Neural cell (in vitro differentiated cells): ENCODE results near the gene AGRN. TPM values are rescaled to one million over a fixed set of nuclear protein-coding genes. Genes with fewer than 3 reads are reported as not detected.
A peak's percentile ranks its signal among the peaks of the same experiment; 100 is the strongest.

Source experiments
- H2AFZ ChIP-seq: fragments of 200-600, 300-800 bp; sonication (generic), shearing (Covaris generic); 2 replicates; pipeline ENCODE4 v1.6.0; 2014; ENCODE audit warnings: low read depth, mild to moderate bottlenecking, antibody characterized with exemption, low read length, moderate library complexity
- H3F3A ChIP-seq: fragments of 200-600 bp; shearing (Covaris generic); 2 replicates; pipeline ENCODE4 v1.6.1; 2016; ENCODE audit warnings: mild to moderate bottlenecking, moderate library complexity, mixed read lengths, antibody characterized with exemption, low read length; ENCODE audit not compliant: insufficient read depth, poor library complexity, severe bottlenecking
- H3K27ac ChIP-seq: fragments of 200-600, 300-800 bp; sonication (generic), shearing (Covaris generic); 2 replicates; pipeline ENCODE4 v1.5.1; 2014; ENCODE audit warnings: mild to moderate bottlenecking, low read length, moderate library complexity
- H3K27me3 ChIP-seq: fragments of 300-800, 200-600 bp; sonication (generic), shearing (Covaris generic); 2 replicates; pipeline ENCODE4 v1.6.0; 2014; ENCODE audit warnings: mild to moderate bottlenecking, low read depth, low read length, moderate library complexity; ENCODE audit not compliant: insufficient read depth
- H3K36me3 ChIP-seq: fragments of 300-800, 200-600 bp; sonication (generic), shearing (Covaris generic); 2 replicates; pipeline ENCODE4 v1.5.1; 2014; ENCODE audit warnings: mild to moderate bottlenecking, antibody characterized with exemption, low read length, moderate library complexity; ENCODE audit not compliant: insufficient read depth
- H3K4me2 ChIP-seq: fragments of 300-800, 200-600 bp; sonication (generic), shearing (Covaris generic); 2 replicates; pipeline ENCODE4 v1.6.0; 2014; ENCODE audit warnings: mild to moderate bottlenecking, low read length
- H3K4me3 ChIP-seq: fragments of 300-800, 200-600 bp; sonication (generic), shearing (Covaris generic); 2 replicates; pipeline ENCODE4 v1.5.1; 2014; ENCODE audit warnings: mild to moderate bottlenecking, low read length, moderate library complexity
- H3K79me2 ChIP-seq: fragments of 200-600 bp; shearing (Covaris generic); replicated peaks from 2 replicates; pipeline ENCODE4 v1.6.0; 2014; ENCODE audit warnings: mild to moderate bottlenecking, low read length, moderate library complexity; ENCODE audit not compliant: insufficient read depth
- H3K9ac ChIP-seq: fragments of 300-800, 200-600 bp; sonication (generic), shearing (Covaris generic); 2 replicates; pipeline ENCODE4 v1.6.1; 2016; ENCODE audit warnings: mild to moderate bottlenecking, low read length, mixed read lengths
- H3K9me2 ChIP-seq: fragments of 200-600 bp; shearing (Covaris generic); 2 replicates; pipeline ENCODE4 v1.6.1; 2016; ENCODE audit warnings: mild to moderate bottlenecking, low read length, mixed read lengths; ENCODE audit not compliant: insufficient read depth
- H3K9me3 ChIP-seq: fragments of 200-600, 300-800 bp; sonication (generic), shearing (Covaris generic); 2 replicates; pipeline ENCODE4 v1.6.1; 2016; ENCODE audit warnings: mild to moderate bottlenecking, mixed run types, low read length, moderate library complexity, mixed read lengths
- H4K20me1 ChIP-seq: fragments of 200-600 bp; shearing (Covaris generic); 2 replicates; pipeline ENCODE4 v1.6.1; 2016; ENCODE audit warnings: mild to moderate bottlenecking, mixed run types; ENCODE audit not compliant: insufficient read depth
- CTCF ChIP-seq: fragments of 450-650 bp; IDR thresholded peaks from 2 replicates; pipeline ENCODE4 v1.5.1; 2014; ENCODE audit warnings: antibody characterized with exemption, mild to moderate bottlenecking, moderate library complexity; ENCODE audit not compliant: poor library complexity, severe bottlenecking
- EP300 ChIP-seq: fragments of 450-650 bp; conservative IDR thresholded peaks from 2 replicates; pipeline ENCODE4 v1.6.1; 2014; ENCODE audit warnings: antibody characterized with exemption, mild to moderate bottlenecking, moderate library complexity; ENCODE audit not compliant: poor library complexity, severe bottlenecking
- EZH2 ChIP-seq: fragments of 200-600, 300-800 bp; shearing (Covaris generic), sonication (generic); IDR thresholded peaks from 2 replicates; pipeline ENCODE4 v1.6.1; 2014; ENCODE audit warnings: antibody characterized with exemption, low read length, borderline replicate concordance, mild to moderate bottlenecking; ENCODE audit not compliant: insufficient read depth, poor library complexity, severe bottlenecking
- MXI1 ChIP-seq: fragments of 450-650 bp; conservative IDR thresholded peaks from 2 replicates; pipeline ENCODE4 v1.6.1; 2014; ENCODE audit warnings: antibody characterized with exemption, mild to moderate bottlenecking; ENCODE audit not compliant: poor library complexity, severe bottlenecking
- POLR2AphosphoS5 ChIP-seq: IDR thresholded peaks from 2 replicates; pipeline ENCODE4 v1.6.1; 2012
- RAD21 ChIP-seq: fragments of 450-650 bp; conservative IDR thresholded peaks from 2 replicates; pipeline ENCODE4 v1.6.1; 2014; ENCODE audit warnings: antibody characterized with exemption, mild to moderate bottlenecking, moderate library complexity
- REST ChIP-seq: IDR thresholded peaks from 2 replicates; pipeline ENCODE4 v1.6.1; 2012; ENCODE audit warnings: borderline replicate concordance
- SMC3 ChIP-seq: fragments of 450-650 bp; conservative IDR thresholded peaks from 2 replicates; pipeline ENCODE4 v1.6.1; 2014; ENCODE audit warnings: antibody characterized with exemption, mild to moderate bottlenecking, moderate library complexity; ENCODE audit not compliant: poor library complexity
- TAF1 ChIP-seq: IDR thresholded peaks from 2 replicates; pipeline ENCODE4 v1.6.1; 2012; ENCODE audit warnings: low read depth
- polyA plus RNA-seq: library from polyadenylated mRNA; depleted of rRNA; stranded (reverse); fragments of >200 nt; gene quantifications from 2 replicates; pipeline ENCODE4 v1.2.3, GENCODE V29; 2014

Gene AGRN
- polyA plus RNA-seq, 1 donor from 2014 or later = 104 TPM

- Histone ChIP-seq H3K36me3 (no peaks in the 10 kb centered on the region), H3K27ac (no peak overlapping the region), H3K9me3 (no peaks in the 10 kb centered on the region), H4K20me1 (no peaks in the 10 kb centered on the region), H3K79me2 (peaks cover 4% of the 10 kb centered on the region), H3F3A (no peaks in the 10 kb centered on the region), H2AFZ (no peak overlapping the region), H3K9me2 (no peaks in the 10 kb centered on the region), H3K9ac (no peak overlapping the region), H3K4me3 (no peak overlapping the region), H3K4me2 (no peak overlapping the region), H3K27me3 (no peaks in the 10 kb centered on the region)
- no peak for TF ChIP-seq MXI1
- TF ChIP-seq EP300 = no peak
- no peak for TF ChIP-seq SMC3
- TF ChIP-seq REST = no peak
- TF ChIP-seq EZH2 = no peak
- TF ChIP-seq CTCF = no peak
- no peak for TF ChIP-seq POLR2AphosphoS5
- no peak for TF ChIP-seq RAD21
- no peak for TF ChIP-seq TAF1
These were observed 11.8 kb downstream of the AGRN start for GRCh38 chr1:1031659-1032235.

DNA sequence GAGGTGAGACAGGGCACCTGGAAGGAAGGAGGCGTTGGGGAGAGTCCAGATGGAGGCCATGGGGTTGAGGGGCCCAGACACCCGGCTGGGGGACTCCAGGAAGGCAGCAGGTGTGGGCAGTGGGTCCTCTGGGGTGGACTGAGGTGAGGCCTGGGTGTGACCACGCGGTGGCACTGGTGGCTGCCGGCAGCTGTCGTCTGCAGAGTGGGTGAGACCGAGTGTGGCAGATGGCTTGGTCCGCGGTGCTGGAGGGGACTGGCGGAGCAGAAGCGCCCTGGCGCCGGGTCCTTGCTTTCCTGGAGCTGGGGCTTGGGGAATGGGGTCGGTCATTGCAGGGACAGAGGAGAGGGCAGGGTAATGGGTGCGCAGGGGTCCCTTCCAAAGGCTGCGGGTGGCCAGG is 12.5 kb downstream of the AGRN start:
- Histone ChIP-seq H3F3A (no peaks in the 10 kb centered on the region), H3K79me2 (peaks cover 4% of the 10 kb centered on the region), H3K9me2 (no peaks in the 10 kb centered on the region), H3K27me3 (no peaks in the 10 kb centered on the region), H3K4me2 (no peak overlapping the region), H3K4me3 (peak overlapping the region; percentile 69), H3K36me3 (no peaks in the 10 kb centered on the region), H4K20me1 (no peaks in the 10 kb centered on the region), H3K9ac (peak overlapping the region; percentile 85), H3K9me3 (no peaks in the 10 kb centered on the region), H3K27ac (peak overlapping the region; percentile 55), H2AFZ (no peak overlapping the region)
- TF ChIP-seq POLR2AphosphoS5 = no peak
- TF ChIP-seq CTCF = no peak
- TF ChIP-seq EP300 = no peak
- TF ChIP-seq REST = no peak
- TF ChIP-seq SMC3 = no peak
- no peak for TF ChIP-seq EZH2
- no peak for TF ChIP-seq RAD21
- TF ChIP-seq MXI1 = no peak
- TF ChIP-seq TAF1 = no peak
